ENCODE results near the gene PARP2.
A peak's percentile ranks its signal among the peaks of the same experiment; 100 is the strongest.

Gene PARP2

GRCh38 chr14:20327005-20327869 is 16.2 kb upstream of the PARP2 start:
- Histone ChIP-seq H4K20me1 (ENCODE audit: insufficient read depth) (no peaks in the 10 kb centered on the region), H3K4me2 (0 out of 2 replicates have a peak overlapping the region, but pooled peaks have one; percentile 19), H3K4me3 (IDR thresholded peaks at IDR 0.05; ENCODE audit: insufficient read depth, low read depth, low read length) (no peak overlapping the region), H3K4me1 (ENCODE audit: low read depth, poor library complexity, severe bottlenecking) (peaks cover 24% of the 10 kb centered on the region), H3K36me3 (ENCODE audit: insufficient read depth) (no peaks in the 10 kb centered on the region; the same call in 1 of the 2 replicates), H2AFZ (ENCODE audit: low read depth) (no peak overlapping the region), H3K79me2 (ENCODE audit: insufficient read depth, low read depth) (peaks cover 34% of the 10 kb centered on the region), H3K9ac (no peak overlapping the region), H3K27me3 (ENCODE audit: insufficient read depth, low read depth) (no peaks in the 10 kb centered on the region), H3K27ac (peak overlapping the region; percentile 6; the same call in 1 of the 2 replicates)
- peak; percentile 62 for TF ChIP-seq CTCF (conservative IDR thresholded peaks at IDR 0.05; ENCODE audit: low read depth, low read length)

- Histone ChIP-seq H3K4me3 (IDR thresholded peaks at IDR 0.05; ENCODE audit: insufficient read depth, low read depth, low read length) (no peak overlapping the region), H3K79me2 (ENCODE audit: insufficient read depth, low read depth) (peaks cover 42% of the 10 kb centered on the region), H3K9ac (no peak overlapping the region), H3K4me1 (ENCODE audit: low read depth, poor library complexity, severe bottlenecking) (peaks cover 25% of the 10 kb centered on the region), H3K27me3 (ENCODE audit: insufficient read depth, low read depth) (no peaks in the 10 kb centered on the region), H4K20me1 (ENCODE audit: insufficient read depth) (no peaks in the 10 kb centered on the region), H3K27ac (no peak overlapping the region), H3K36me3 (ENCODE audit: insufficient read depth) (no peaks in the 10 kb centered on the region; the same call in 1 of the 2 replicates), H2AFZ (ENCODE audit: low read depth) (no peak overlapping the region), H3K4me2 (no peak overlapping the region)
- no peak for TF ChIP-seq CTCF (conservative IDR thresholded peaks at IDR 0.05; ENCODE audit: low read depth, low read length)
Observed at GRCh38 chr14:20328705-20329104, 14.7 kb upstream of the PARP2 start.

- Histone ChIP-seq H3K36me3 (ENCODE audit: insufficient read depth) (no peaks in the 10 kb centered on the region; the same call in 1 of the 2 replicates), H3K9ac (no peak overlapping the region), H3K27ac (no peak overlapping the region), H4K20me1 (ENCODE audit: insufficient read depth) (no peaks in the 10 kb centered on the region), H3K4me3 (IDR thresholded peaks at IDR 0.05; ENCODE audit: insufficient read depth, low read depth, low read length) (no peak overlapping the region), H2AFZ (ENCODE audit: low read depth) (no peak overlapping the region), H3K27me3 (ENCODE audit: insufficient read depth, low read depth) (no peaks in the 10 kb centered on the region), H3K4me1 (ENCODE audit: low read depth, poor library complexity, severe bottlenecking) (peaks cover 29% of the 10 kb centered on the region), H3K79me2 (ENCODE audit: insufficient read depth, low read depth) (peaks cover 42% of the 10 kb centered on the region), H3K4me2 (no peak overlapping the region)
- no peak for TF ChIP-seq CTCF (conservative IDR thresholded peaks at IDR 0.05; ENCODE audit: low read depth, low read length)
Observed at GRCh38 chr14:20329355-20329754, 14.1 kb upstream of the PARP2 start.

GRCh38 chr14:20331053-20331613 is 12.3 kb upstream of the PARP2 start:
- no peaks in the 10 kb centered on the region for H3K27me3 ChIP-seq (ENCODE audit: insufficient read depth, low read depth)
- peaks cover 29% of the 10 kb centered on the region for H3K4me1 ChIP-seq (ENCODE audit: low read depth, poor library complexity, severe bottlenecking)
- H3K36me3 ChIP-seq (ENCODE audit: insufficient read depth), result no peaks in the 10 kb centered on the region; the same call in 1 of the 2 replicates
- H2AFZ ChIP-seq (ENCODE audit: low read depth), result no peak overlapping the region
- H3K4me2 ChIP-seq, result peak overlapping the region; percentile 11; the same call in 1 of the 2 replicates
- H3K9ac ChIP-seq, result no peak overlapping the region
- no peak overlapping the region for H3K4me3 ChIP-seq (IDR thresholded peaks at IDR 0.05; ENCODE audit: insufficient read depth, low read depth, low read length)
- no peak for TF ChIP-seq CTCF (conservative IDR thresholded peaks at IDR 0.05; ENCODE audit: low read depth, low read length)
- no peak overlapping the region for H3K27ac ChIP-seq
- H4K20me1 ChIP-seq (ENCODE audit: insufficient read depth), result no peaks in the 10 kb centered on the region
- H3K79me2 ChIP-seq (ENCODE audit: insufficient read depth, low read depth), result peaks cover 42% of the 10 kb centered on the region
